Measurements from ENCODE around the gene APBB2. TPM values are rescaled to one million over a fixed set of nuclear protein-coding genes. Genes with fewer than 3 reads are reported as not detected.

The APBB2 gene
- total and polyA plus RNA-seq, 9 donors: 27.3 to 50.6 (median 36.8) TPM

GRCh38 chr4:41129936-41130440 lies 84.4 kb downstream of the APBB2 start:
- Histone ChIP-seq H3K27ac (ENCODE audit: low read length) (no peak overlapping the region), H3K4me1 (ENCODE audit: control insufficient read depth, insufficient read depth, low read length) (peaks cover 16% of the 10 kb centered on the region), H3K36me3 (ENCODE audit: control insufficient read depth, insufficient read depth, low read length) (no peaks in the 10 kb centered on the region), H3K9me3 (replicated peaks; ENCODE audit: control insufficient read depth, low read depth, low read length) (no peaks in the 10 kb centered on the region), H3K27me3 (ENCODE audit: control insufficient read depth, insufficient read depth, low read length) (no peaks in the 10 kb centered on the region), H3K4me3 (ENCODE audit: low read length) (no peak overlapping the region)
- 89% methylated on average over 4 of the region's 6 CpGs for WGBS (ENCODE audit: insufficient coverage)
- DNase-seq: no peak

DNA sequence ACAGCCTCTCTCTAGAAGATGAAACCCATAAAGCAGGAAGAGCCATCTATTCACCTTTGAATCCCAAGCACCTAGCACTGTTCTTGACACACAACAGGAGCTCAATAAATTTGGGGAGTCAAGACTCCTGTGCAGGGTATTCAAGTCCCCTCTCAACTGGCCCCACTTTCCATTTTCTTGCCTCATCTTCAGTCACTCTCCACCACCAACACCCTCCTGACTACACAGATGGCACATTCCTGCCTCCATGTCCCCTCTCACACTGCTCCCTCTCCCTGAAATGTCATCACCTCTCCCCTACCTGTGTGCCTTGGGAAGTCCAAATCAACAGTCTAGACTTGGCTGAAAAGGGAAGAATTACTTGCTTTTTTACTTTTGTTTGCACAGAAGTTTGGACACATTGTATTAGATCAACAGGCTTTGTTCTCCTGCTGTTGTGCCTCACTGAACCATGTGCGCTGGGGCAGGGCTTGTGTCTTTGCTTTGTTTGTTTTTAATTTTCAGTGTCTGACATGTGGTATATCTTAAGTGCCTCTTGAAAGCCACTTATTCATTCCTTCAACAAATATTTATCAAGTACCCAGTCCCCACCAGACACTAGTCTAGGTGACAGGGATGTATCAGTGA lies 85.1 kb downstream of the APBB2 start:
- Histone ChIP-seq H3K4me1 (ENCODE audit: control insufficient read depth, insufficient read depth, low read length) (peaks cover 17% of the 10 kb centered on the region), H3K27me3 (ENCODE audit: control insufficient read depth, insufficient read depth, low read length) (no peaks in the 10 kb centered on the region), H3K9me3 (replicated peaks; ENCODE audit: control insufficient read depth, low read depth, low read length) (no peaks in the 10 kb centered on the region), H3K27ac (ENCODE audit: low read length) (no peak overlapping the region), H3K4me3 (ENCODE audit: low read length) (no peak overlapping the region), H3K36me3 (ENCODE audit: control insufficient read depth, insufficient read depth, low read length) (no peaks in the 10 kb centered on the region)
- WGBS (ENCODE audit: insufficient coverage): no CpG with 5 or more reads among the region's 1 CpG
- DNase-seq: no peak

- peak; percentile 71 for DNase-seq
- WGBS (ENCODE audit: insufficient coverage): 60% methylated on average over 4 of the region's 7 CpGs
- Histone ChIP-seq H3K27ac (ENCODE audit: low read length) (no peak overlapping the region), H3K4me3 (ENCODE audit: low read length) (no peak overlapping the region), H3K27me3 (ENCODE audit: control insufficient read depth, insufficient read depth, low read length) (no peaks in the 10 kb centered on the region), H3K4me1 (ENCODE audit: control insufficient read depth, insufficient read depth, low read length) (peaks cover 14% of the 10 kb centered on the region), H3K9me3 (replicated peaks; ENCODE audit: control insufficient read depth, low read depth, low read length) (no peaks in the 10 kb centered on the region), H3K36me3 (ENCODE audit: control insufficient read depth, insufficient read depth, low read length) (no peaks in the 10 kb centered on the region)
Measured at GRCh38 chr4:41125558-41126311, 88.6 kb downstream of the APBB2 start.

DNA sequence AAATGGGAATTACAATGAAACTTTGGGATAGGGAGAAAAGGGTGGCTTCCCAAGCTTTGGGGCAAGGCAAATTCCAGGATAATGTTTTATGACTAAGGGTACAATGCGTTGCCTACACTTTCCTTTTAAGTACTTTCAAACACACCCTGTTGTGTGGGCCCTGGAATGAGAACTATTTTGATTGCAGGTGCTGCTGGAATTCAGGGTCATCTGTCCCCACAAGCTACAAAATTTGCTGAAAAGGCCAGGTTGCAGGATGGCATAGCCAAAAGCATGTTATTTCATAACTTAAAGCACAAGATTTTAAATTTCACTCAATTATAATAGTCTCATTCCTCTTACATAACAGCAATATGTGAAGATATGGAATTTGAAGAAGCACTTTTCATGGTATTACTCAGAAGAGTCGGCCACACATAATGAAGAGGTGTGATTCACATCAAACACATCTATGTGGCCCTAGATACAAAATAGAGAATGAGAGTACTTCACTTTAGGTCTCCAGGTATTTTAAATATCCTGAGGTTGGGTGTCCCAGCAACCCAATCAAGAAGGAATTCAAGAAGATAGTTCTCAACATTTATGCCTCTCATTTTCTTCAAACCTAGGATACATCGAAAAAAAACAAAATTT lies 89.3 kb downstream of the APBB2 start:
- H3K4me3 ChIP-seq (ENCODE audit: low read length): no peak overlapping the region
- no peak for DNase-seq
- H3K27ac ChIP-seq (ENCODE audit: low read length): no peak overlapping the region
- H3K27me3 ChIP-seq (ENCODE audit: control insufficient read depth, insufficient read depth, low read length): no peaks in the 10 kb centered on the region
- H3K36me3 ChIP-seq (ENCODE audit: control insufficient read depth, insufficient read depth, low read length): no peaks in the 10 kb centered on the region
- H3K4me1 ChIP-seq (ENCODE audit: control insufficient read depth, insufficient read depth, low read length): peaks cover 20% of the 10 kb centered on the region
- no CpG with 5 or more reads among the region's 3 CpGs for WGBS (ENCODE audit: insufficient coverage)
- H3K9me3 ChIP-seq (replicated peaks; ENCODE audit: control insufficient read depth, low read depth, low read length): no peaks in the 10 kb centered on the region

- Histone ChIP-seq H3K27ac (ENCODE audit: low read length) (no peak overlapping the region), H3K9me3 (replicated peaks; ENCODE audit: control insufficient read depth, low read depth, low read length) (no peaks in the 10 kb centered on the region), H3K4me1 (ENCODE audit: control insufficient read depth, insufficient read depth, low read length) (peaks cover 21% of the 10 kb centered on the region), H3K36me3 (ENCODE audit: control insufficient read depth, insufficient read depth, low read length) (no peaks in the 10 kb centered on the region), H3K4me3 (ENCODE audit: low read length) (no peak overlapping the region), H3K27me3 (ENCODE audit: control insufficient read depth, insufficient read depth, low read length) (no peaks in the 10 kb centered on the region)
- DNase-seq: no peak
- 94% methylated on average over 6 of the region's 7 CpGs for WGBS (ENCODE audit: insufficient coverage)
Measured at GRCh38 chr4:41122775-41123174, 91.6 kb downstream of the APBB2 start.

- H3K9me3 ChIP-seq (replicated peaks; ENCODE audit: control insufficient read depth, low read depth, low read length): no peaks in the 10 kb centered on the region
- no peaks in the 10 kb centered on the region for H3K27me3 ChIP-seq (ENCODE audit: control insufficient read depth, insufficient read depth, low read length)
- H3K27ac ChIP-seq (ENCODE audit: low read length): no peak overlapping the region
- H3K36me3 ChIP-seq (ENCODE audit: control insufficient read depth, insufficient read depth, low read length): no peaks in the 10 kb centered on the region
- peaks cover 21% of the 10 kb centered on the region for H3K4me1 ChIP-seq (ENCODE audit: control insufficient read depth, insufficient read depth, low read length)
- H3K4me3 ChIP-seq (ENCODE audit: low read length): no peak overlapping the region
- DNase-seq: no peak
Measured at GRCh38 chr4:41122309-41122708, 92.0 kb downstream of the APBB2 start.

DNA sequence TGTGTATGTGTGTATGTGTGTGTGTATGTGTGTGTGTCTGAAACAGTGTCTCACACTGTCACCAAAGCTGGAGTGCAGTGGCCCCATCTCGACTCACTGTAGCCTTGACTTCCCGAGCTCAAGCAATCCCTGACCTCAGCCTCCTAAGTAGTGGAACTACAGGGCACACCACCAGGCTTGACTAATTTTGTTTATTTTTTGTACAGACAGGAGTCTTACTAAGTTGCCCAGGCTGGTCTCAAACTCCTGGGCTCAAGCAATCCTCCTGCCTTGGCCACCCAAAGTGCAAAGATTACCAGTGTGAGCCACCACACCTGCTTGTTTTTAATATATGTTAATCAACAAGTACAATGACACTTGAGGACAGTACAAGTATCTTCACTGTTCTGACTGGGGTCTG lies 92.4 kb downstream of the APBB2 start:
- DNase-seq: no peak
- H3K27me3 ChIP-seq (ENCODE audit: control insufficient read depth, insufficient read depth, low read length): no peaks in the 10 kb centered on the region
- peaks cover 21% of the 10 kb centered on the region for H3K4me1 ChIP-seq (ENCODE audit: control insufficient read depth, insufficient read depth, low read length)
- no CpG with 5 or more reads among the region's 2 CpGs for WGBS (ENCODE audit: insufficient coverage)
- H3K27ac ChIP-seq (ENCODE audit: low read length): no peak overlapping the region
- H3K4me3 ChIP-seq (ENCODE audit: low read length): no peak overlapping the region
- H3K36me3 ChIP-seq (ENCODE audit: control insufficient read depth, insufficient read depth, low read length): no peaks in the 10 kb centered on the region
- no peaks in the 10 kb centered on the region for H3K9me3 ChIP-seq (replicated peaks; ENCODE audit: control insufficient read depth, low read depth, low read length)

- Histone ChIP-seq H3K27me3 (ENCODE audit: control insufficient read depth, insufficient read depth, low read length) (no peaks in the 10 kb centered on the region), H3K27ac (ENCODE audit: low read length) (peak overlapping the region; percentile 13), H3K4me1 (ENCODE audit: control insufficient read depth, insufficient read depth, low read length) (peaks cover 17% of the 10 kb centered on the region), H3K9me3 (replicated peaks; ENCODE audit: control insufficient read depth, low read depth, low read length) (no peaks in the 10 kb centered on the region), H3K4me3 (ENCODE audit: low read length) (no peak overlapping the region), H3K36me3 (ENCODE audit: control insufficient read depth, insufficient read depth, low read length) (no peaks in the 10 kb centered on the region)
- WGBS (ENCODE audit: insufficient coverage): 8% methylated on average over 6 of the region's 12 CpGs
- peak; percentile 85 for DNase-seq
Measured at GRCh38 chr4:41120297-41121217, 93.8 kb downstream of the APBB2 start.

DNA sequence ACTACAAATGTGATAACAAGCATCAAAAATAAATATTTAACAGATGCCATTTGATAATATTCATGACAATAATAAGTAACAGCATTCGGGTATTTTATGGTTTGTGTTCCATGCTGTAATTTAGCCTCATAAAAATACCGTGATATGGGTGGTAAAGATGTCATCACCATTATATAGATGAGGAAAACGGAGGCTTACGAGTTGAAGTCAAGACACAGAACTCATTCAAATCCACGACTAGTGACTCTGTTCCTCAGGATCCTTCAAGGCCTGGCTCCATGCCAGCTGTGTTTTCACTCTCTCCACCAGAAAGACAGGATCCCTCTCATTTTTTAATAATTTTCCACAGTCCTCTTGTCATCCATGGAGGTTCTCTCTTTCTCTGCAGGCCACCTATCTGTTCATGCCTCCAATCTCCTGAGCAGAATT lies 94.5 kb downstream of the APBB2 start:
- no peak overlapping the region for H3K4me3 ChIP-seq (ENCODE audit: low read length)

More for the DNA sequence above, 94.5 kb downstream of the APBB2 start:
- WGBS (ENCODE audit: insufficient coverage): 58% methylated on average over 2 of the region's 5 CpGs
- no peak for DNase-seq
- H3K27me3 ChIP-seq (ENCODE audit: control insufficient read depth, insufficient read depth, low read length): no peaks in the 10 kb centered on the region
- H3K27ac ChIP-seq (ENCODE audit: low read length): peak overlapping the region; percentile 13
- H3K36me3 ChIP-seq (ENCODE audit: control insufficient read depth, insufficient read depth, low read length): no peaks in the 10 kb centered on the region
- no peaks in the 10 kb centered on the region for H3K9me3 ChIP-seq (replicated peaks; ENCODE audit: control insufficient read depth, low read depth, low read length)
- peaks cover 15% of the 10 kb centered on the region for H3K4me1 ChIP-seq (ENCODE audit: control insufficient read depth, insufficient read depth, low read length)

Measured in muscle of leg (tissue), 11 donors.